Spleen (tissue), 7 donors: Measurements from ENCODE around the gene ST6GALNAC2.

ENCODE experiments used
- POLR2A ChIP-seq, 3 donors: fragments of 450-650 bp; IDR thresholded peaks; one replicate each; pipeline ENCODE4 v1.5.1; 2017; ENCODE audit warnings: antibody characterized with exemption in 3 of 3, mild to moderate bottlenecking in 1 of 3
- POLR2AphosphoS5 ChIP-seq, 3 donors: sonication (generic); formaldehyde crosslinking; IDR thresholded peaks; one replicate each; pipeline ENCODE4 v1.5.1; 2017; ENCODE audit warnings: antibody characterized with exemption in 3 of 3
- TF ChIP-seq, protein P1 (sequence below), 11 experiments: fragments of 200-600 bp in 7 of 11; fragments of 450-650 bp in 4 of 11; sonication (generic) in 4 of 11; IDR thresholded peaks in 8 of 11; conservative IDR thresholded peaks in 3 of 11; 1 replicate in 7 of 11; 2 replicates in 4 of 11; pipeline versions ENCODE4 v1.4.0 to v1.8.0; 2016 to 2021; ENCODE audit warnings: antibody characterized with exemption in 11 of 11, inconsistent platforms in 4 of 11, mild to moderate bottlenecking in 1 of 11
- donor health status: DM: no; HTN: no; CAD: no; lungs with moderate emphysema.
- donor health status: DM: no; HTN: no; CAD: no.
- donor health status: DM: no; HTN: no; CAD: no.

DNA sequence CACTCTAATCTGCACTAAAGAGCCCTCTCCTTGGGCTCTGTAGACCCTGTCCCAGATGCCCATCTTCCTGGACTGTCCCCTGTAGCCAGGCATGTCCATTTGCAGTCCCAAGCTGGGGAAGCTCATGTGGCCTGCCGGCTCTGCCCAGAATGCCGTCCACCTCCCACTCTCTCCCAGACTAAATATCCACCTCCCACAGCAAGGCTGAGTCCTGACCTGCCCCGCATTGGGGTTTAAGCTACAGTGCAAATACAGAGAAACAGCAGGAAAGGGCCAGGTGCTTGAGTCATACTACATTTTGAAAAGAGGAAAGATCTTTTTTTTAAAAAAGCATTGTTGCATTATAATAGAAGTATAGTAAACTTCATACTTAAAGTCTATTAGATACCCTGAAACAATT, 3.0 kb downstream of the ST6GALNAC2 start:
- TF ChIP-seq POLR2A (IDR thresholded peaks at IDR 0.05) (no peak), POLR2AphosphoS5 (IDR thresholded peaks at IDR 0.05) (no peak)
- TF ChIP-seq, protein P1, sequence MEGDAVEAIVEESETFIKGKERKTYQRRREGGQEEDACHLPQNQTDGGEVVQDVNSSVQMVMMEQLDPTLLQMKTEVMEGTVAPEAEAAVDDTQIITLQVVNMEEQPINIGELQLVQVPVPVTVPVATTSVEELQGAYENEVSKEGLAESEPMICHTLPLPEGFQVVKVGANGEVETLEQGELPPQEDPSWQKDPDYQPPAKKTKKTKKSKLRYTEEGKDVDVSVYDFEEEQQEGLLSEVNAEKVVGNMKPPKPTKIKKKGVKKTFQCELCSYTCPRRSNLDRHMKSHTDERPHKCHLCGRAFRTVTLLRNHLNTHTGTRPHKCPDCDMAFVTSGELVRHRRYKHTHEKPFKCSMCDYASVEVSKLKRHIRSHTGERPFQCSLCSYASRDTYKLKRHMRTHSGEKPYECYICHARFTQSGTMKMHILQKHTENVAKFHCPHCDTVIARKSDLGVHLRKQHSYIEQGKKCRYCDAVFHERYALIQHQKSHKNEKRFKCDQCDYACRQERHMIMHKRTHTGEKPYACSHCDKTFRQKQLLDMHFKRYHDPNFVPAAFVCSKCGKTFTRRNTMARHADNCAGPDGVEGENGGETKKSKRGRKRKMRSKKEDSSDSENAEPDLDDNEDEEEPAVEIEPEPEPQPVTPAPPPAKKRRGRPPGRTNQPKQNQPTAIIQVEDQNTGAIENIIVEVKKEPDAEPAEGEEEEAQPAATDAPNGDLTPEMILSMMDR (IDR thresholded peaks at IDR 0.05 in 8 of 11, conservative IDR thresholded peaks at IDR 0.05 in 3 of 11), result no peak
